Esophagus squamous epithelium (tissue), 5 donors: ENCODE data around the gene PKD2. TPM values are rescaled to one million over a fixed set of nuclear protein-coding genes. Genes with fewer than 3 reads are reported as not detected.

Experiments
- DNase-seq: peaks from one replicate; lab custom pipeline; 2025; lab: John Stamatoyannopoulos, UW
- H3K27ac ChIP-seq, 4 donors: fragments of 200-600 bp; sonication (generic); one replicate each; pipeline ENCODE4 v1.5.1; 2016 to 2019; ENCODE audit warnings: mild to moderate bottlenecking in 1 of 4
- H3K27me3 ChIP-seq, 4 donors: fragments of 200-600 bp; sonication (generic); 1 replicate in 3 of 4; 2 replicates in 1 of 4; pipeline versions ENCODE4 v1.5.1 to v1.6.0; 2017 to 2021; ENCODE audit warnings: antibody characterized with exemption in 1 of 4
- H3K36me3 ChIP-seq, 3 donors: fragments of 200-600 bp; sonication (generic); one replicate each; pipeline ENCODE4 v1.5.1; 2016 to 2019
- H3K4me1 ChIP-seq, 3 donors: fragments of 200-600 bp; sonication (generic); one replicate each; pipeline ENCODE4 v1.5.1; 2017 to 2019
- H3K4me3 ChIP-seq, 4 donors: fragments of 200-600 bp; sonication (generic); 1 replicate in 3 of 4; 2 replicates in 1 of 4; pipeline ENCODE4 v1.5.1; 2016 to 2019; ENCODE audit warnings: mild to moderate bottlenecking in 2 of 4, moderate library complexity in 1 of 4
- H3K9me3 ChIP-seq, 3 donors: fragments of 200-600 bp; sonication (generic); one replicate each; pipeline ENCODE4 v1.5.1; 2016 to 2019
- CTCF ChIP-seq, 6 experiments: fragments of 450-650 bp in 4 of 6; fragments of 200-600 bp in 2 of 6; sonication (generic) in 2 of 6; IDR thresholded peaks; one replicate each; pipeline ENCODE4 v1.5.1; 2016 to 2019; ENCODE audit warnings: antibody characterized with exemption in 6 of 6, mild to moderate bottlenecking in 4 of 6, moderate library complexity in 4 of 6
- POLR2A ChIP-seq, 4 donors: fragments of 450-650 bp; IDR thresholded peaks; one replicate each; pipeline ENCODE4 v1.6.1; 2017; ENCODE audit warnings: antibody characterized with exemption in 4 of 4, mild to moderate bottlenecking in 4 of 4, moderate library complexity in 3 of 4
- WGBS, 2 donors: methylation state at CpG; one replicate each; pipeline ENCODE4 v1.1.5; 2018; 5-methylcytosine and 5-hydroxymethylcytosine counted together
- intact Hi-C: fragments of 100-400 bp; cut with DNase I; formaldehyde crosslinking; loops from one replicate; pipeline ENCODE4 v1.15.0; 2022
- total RNA-seq, 4 donors: library from RNA; depleted of rRNA; stranded (reverse); fragments of >200 nt; gene quantifications; one replicate each; pipeline ENCODE4 v1.1.0, GENCODE V29; 2016
- donor health status: DM: yes; HTN: yes; CAD: no.

PKD2 gene
- total RNA-seq, 4 donors from 2014 or later, result 9.4 to 34.7 (median 13.9) TPM

- no peak for DNase-seq
- H3K36me3 ChIP-seq, result peaks cover 0 to 79% (median 14%) of the 10 kb centered on the region in 3 donors
- H3K27ac ChIP-seq, result peak overlapping the region in 1 of 4 donors; percentile 17
- intact Hi-C loops, result no loop called here
- H3K4me3 ChIP-seq, result no peak overlapping the region
- H3K27me3 ChIP-seq, result no peaks in the 10 kb centered on the region
- H3K4me1 ChIP-seq, result peaks cover 0 to 33% (median 0%) of the 10 kb centered on the region in 3 donors
- H3K9me3 ChIP-seq, result no peaks in the 10 kb centered on the region
- WGBS, 2 donors, result 40 to 42% methylated on average over 1 of the region's 1 CpG
- TF ChIP-seq POLR2A (IDR thresholded peaks at IDR 0.05), result no peak
- no peak for TF ChIP-seq CTCF (IDR thresholded peaks at IDR 0.05)
These were observed 54.9 kb downstream of the PKD2 start for GRCh38 chr4:88062311-88062710.

- DNase-seq, result no peak
- 79 to 95% methylated on average over 1 of the region's 1 CpG for WGBS, 2 donors
- H3K4me1 ChIP-seq, result peaks cover 0 to 33% (median 0%) of the 10 kb centered on the region in 3 donors
- no peaks in the 10 kb centered on the region for H3K27me3 ChIP-seq
- H3K27ac ChIP-seq, result peak overlapping the region in 1 of 4 donors; percentile 17
- TF ChIP-seq POLR2A (IDR thresholded peaks at IDR 0.05) (no peak), CTCF (IDR thresholded peaks at IDR 0.05) (no peak)
- intact Hi-C loops, result no loop called here
- peaks cover 0 to 79% (median 19%) of the 10 kb centered on the region in 3 donors for H3K36me3 ChIP-seq
- H3K4me3 ChIP-seq, result no peak overlapping the region
- H3K9me3 ChIP-seq, result no peaks in the 10 kb centered on the region
These were observed 55.4 kb downstream of the PKD2 start for GRCh38 chr4:88062843-88063242.

- H3K27me3 ChIP-seq, result no peaks in the 10 kb centered on the region
- no peak for DNase-seq
- H3K36me3 ChIP-seq, result peaks cover 0 to 81% (median 27%) of the 10 kb centered on the region in 3 donors
- H3K4me3 ChIP-seq, result no peak overlapping the region
- H3K9me3 ChIP-seq, result no peaks in the 10 kb centered on the region
- TF ChIP-seq CTCF (IDR thresholded peaks at IDR 0.05), result no peak
- no peak for TF ChIP-seq POLR2A (IDR thresholded peaks at IDR 0.05)
- WGBS, 2 donors, result 53 to 64% methylated on average over 5 of the region's 5 CpGs
- peak overlapping the region in 2 of 4 donors; percentile 3 to 37 for H3K27ac ChIP-seq
- H3K4me1 ChIP-seq, result peaks cover 0 to 33% (median 0%) of the 10 kb centered on the region in 3 donors
- intact Hi-C loops, result no loop called here
These were observed 56.3 kb downstream of the PKD2 start for GRCh38 chr4:88063634-88064296.

- Histone ChIP-seq H3K27me3 (no peaks in the 10 kb centered on the region), H3K36me3 (peaks cover 0 to 81% (median 27%) of the 10 kb centered on the region in 3 donors), H3K9me3 (no peaks in the 10 kb centered on the region), H3K27ac (peak overlapping the region in 2 of 4 donors; percentile 3 to 37), H3K4me1 (peaks cover 0 to 33% (median 0%) of the 10 kb centered on the region in 3 donors), H3K4me3 (no peak overlapping the region)
- WGBS, 2 donors, result 84 to 85% methylated on average over 6 of the region's 6 CpGs
- intact Hi-C loops, result no loop called here
- DNase-seq, result no peak
- no peak for TF ChIP-seq POLR2A (IDR thresholded peaks at IDR 0.05)
- no peak for TF ChIP-seq CTCF (IDR thresholded peaks at IDR 0.05)
These were observed 57.0 kb downstream of the PKD2 start for GRCh38 chr4:88064410-88064809.

- Histone ChIP-seq H3K4me3 (no peak overlapping the region), H3K9me3 (no peaks in the 10 kb centered on the region), H3K36me3 (peaks cover 0 to 100% (median 45%) of the 10 kb centered on the region in 3 donors), H3K4me1 (no peaks in the 10 kb centered on the region), H3K27me3 (no peaks in the 10 kb centered on the region), H3K27ac (no peak overlapping the region)
- WGBS, 2 donors, result 93 to 100% methylated on average over 1 of the region's 1 CpG
- DNase-seq, result no peak
- intact Hi-C loops, result no loop called here
- TF ChIP-seq CTCF (IDR thresholded peaks at IDR 0.05) (no peak), POLR2A (IDR thresholded peaks at IDR 0.05) (no peak)
These were observed 62.6 kb downstream of the PKD2 start for GRCh38 chr4:88070031-88070430.
